ENCODE data around the gene AMFR.

Gene AMFR

GRCh38 chr16:56362706-56363105 lies 62.6 kb downstream of the AMFR start:
- DNase-seq (ENCODE audit: low read depth) = no peak

GRCh38 chr16:56362057-56362655 lies 63.2 kb downstream of the AMFR start:
- DNase-seq (ENCODE audit: low read depth) = no peak

GRCh38 chr16:56360117-56361008 lies 65.0 kb downstream of the AMFR start:
- DNase-seq (ENCODE audit: low read depth) = no peak

- no peak for DNase-seq (ENCODE audit: low read depth)
Observed at GRCh38 chr16:56357765-56358322, 67.5 kb downstream of the AMFR start.

- no peak for DNase-seq (ENCODE audit: low read depth)
Observed at GRCh38 chr16:56357241-56357764, 68.0 kb downstream of the AMFR start.

GRCh38 chr16:56356276-56357240 lies 68.8 kb downstream of the AMFR start:
- peak; percentile 20 for DNase-seq (ENCODE audit: low read depth)

GRCh38 chr16:56355786-56356275 lies 69.5 kb downstream of the AMFR start:
- DNase-seq (ENCODE audit: low read depth) = no peak

GRCh38 chr16:56355221-56355620 lies 70.1 kb downstream of the AMFR start:
- DNase-seq (ENCODE audit: low read depth) = no peak

- DNase-seq (ENCODE audit: low read depth) = no peak
Observed at GRCh38 chr16:56354746-56355145, 70.6 kb downstream of the AMFR start.

- DNase-seq (ENCODE audit: low read depth) = no peak
Observed at GRCh38 chr16:56354016-56354415, 71.3 kb downstream of the AMFR start.

GRCh38 chr16:56353054-56353921 lies 72.1 kb downstream of the AMFR start:
- no peak for DNase-seq (ENCODE audit: low read depth)

- no peak for DNase-seq (ENCODE audit: low read depth)
Observed at GRCh38 chr16:56352351-56353053, 72.8 kb downstream of the AMFR start.

GRCh38 chr16:56351481-56351880 lies 73.9 kb downstream of the AMFR start:
- DNase-seq (ENCODE audit: low read depth) = no peak

GRCh38 chr16:56350491-56351405 lies 74.6 kb downstream of the AMFR start:
- DNase-seq (ENCODE audit: low read depth) = no peak

- no peak for DNase-seq (ENCODE audit: low read depth)
Observed at GRCh38 chr16:56349711-56350161, 75.6 kb downstream of the AMFR start.

GRCh38 chr16:56349086-56349415 lies 76.3 kb downstream of the AMFR start:
- no peak for DNase-seq (ENCODE audit: low read depth)

GRCh38 chr16:56348168-56349085 lies 76.9 kb downstream of the AMFR start:
- no peak for DNase-seq (ENCODE audit: low read depth)

GRCh38 chr16:56347670-56348069 lies 77.7 kb downstream of the AMFR start:
- no peak for DNase-seq (ENCODE audit: low read depth)

All from activated gamma-delta T cell treated with anti-CD3 and anti-CD28 coated beads, Interleukin-2, amount 50 U/mL, for 16 hours (primary cell).